Stimulated activated CD8-positive, alpha-beta memory T cell treated with anti-CD3 and anti-CD28 coated beads, Interleukin-7, amount 100 ng/mL, for 4 hours (primary cell): ENCODE results near the gene PBX1.

Source experiments
- DNase-seq, 2 donors: peaks; one replicate each; pipeline ENCODE4 v3.0.0-alpha.2; 2020; ENCODE audit warnings: low read depth in 2 of 2

Gene PBX1

DNA sequence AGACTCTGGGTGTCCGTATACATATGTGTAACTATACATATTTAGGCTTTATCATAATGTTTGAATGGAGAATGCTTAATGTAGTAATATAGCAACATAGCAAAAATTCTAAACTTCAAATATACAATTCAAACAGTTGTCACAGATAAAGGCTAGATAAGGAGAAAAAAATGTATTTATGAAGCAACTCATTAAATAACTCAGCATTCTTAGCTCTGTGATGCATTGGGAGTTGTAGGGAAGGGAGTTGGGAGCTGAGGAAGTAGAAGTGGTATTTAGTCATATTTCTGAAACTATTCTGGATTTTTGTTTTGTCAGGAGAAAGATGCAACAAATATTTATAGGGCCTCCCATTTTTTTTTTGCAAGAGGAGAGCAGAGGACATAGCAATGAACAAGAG lies 197.8 kb downstream of the PBX1 start:
- DNase-seq: no peak

DNA sequence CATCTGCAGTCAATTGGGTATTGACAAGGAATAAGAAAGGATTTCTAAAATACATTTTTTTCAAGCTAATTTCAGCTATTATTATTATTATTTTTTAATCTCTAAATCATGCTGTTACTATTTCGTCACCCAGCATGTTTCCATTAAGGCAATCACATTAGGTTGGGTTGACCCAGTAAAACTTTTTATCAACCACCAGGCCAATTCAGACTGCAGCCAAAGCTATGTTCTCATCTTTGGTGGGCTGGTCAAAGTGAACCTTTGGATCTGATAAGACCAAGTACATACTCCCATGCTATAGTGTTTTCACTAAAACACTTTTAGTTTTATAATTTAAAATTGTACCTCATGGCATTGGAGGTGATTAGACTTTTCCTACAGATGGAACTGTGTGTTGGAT lies 198.6 kb downstream of the PBX1 start:
- no peak for DNase-seq

DNA sequence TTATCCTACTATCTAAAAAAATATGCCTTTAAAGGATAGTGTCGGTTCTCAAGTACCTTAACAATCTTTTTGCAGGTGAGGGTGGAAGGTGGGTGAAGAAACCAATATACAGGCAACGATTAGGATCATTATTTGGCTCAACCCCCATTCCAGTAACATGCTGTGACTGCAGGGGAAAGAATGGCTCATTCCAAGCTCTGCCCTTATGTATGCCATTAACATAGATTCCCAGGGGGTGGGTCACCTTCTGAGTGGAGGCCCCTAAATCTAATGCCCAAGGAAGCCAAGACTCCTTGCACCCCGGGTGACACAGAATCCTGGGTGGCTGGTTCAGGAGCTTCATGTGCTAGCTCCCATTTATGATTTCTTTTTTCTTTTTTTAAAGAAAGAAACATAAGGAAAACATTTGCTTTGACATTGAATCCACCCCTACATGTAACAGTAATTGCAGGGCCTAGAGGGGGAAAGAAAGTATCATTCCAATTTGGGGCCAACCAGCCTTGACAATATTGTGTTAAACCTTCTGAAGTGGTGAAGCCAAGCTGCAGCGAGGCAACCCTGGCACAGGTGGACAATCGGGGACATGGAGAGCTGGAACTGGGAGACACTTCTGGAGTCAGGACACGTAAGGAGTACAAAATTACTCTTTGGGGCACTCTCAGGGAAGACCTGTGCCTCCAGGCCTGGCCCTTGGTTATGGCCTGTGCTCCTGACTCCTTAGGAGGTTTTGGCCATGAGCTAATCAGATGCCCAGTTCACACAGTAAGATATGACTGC lies 200.3 kb downstream of the PBX1 start:
- no peak for DNase-seq

DNA sequence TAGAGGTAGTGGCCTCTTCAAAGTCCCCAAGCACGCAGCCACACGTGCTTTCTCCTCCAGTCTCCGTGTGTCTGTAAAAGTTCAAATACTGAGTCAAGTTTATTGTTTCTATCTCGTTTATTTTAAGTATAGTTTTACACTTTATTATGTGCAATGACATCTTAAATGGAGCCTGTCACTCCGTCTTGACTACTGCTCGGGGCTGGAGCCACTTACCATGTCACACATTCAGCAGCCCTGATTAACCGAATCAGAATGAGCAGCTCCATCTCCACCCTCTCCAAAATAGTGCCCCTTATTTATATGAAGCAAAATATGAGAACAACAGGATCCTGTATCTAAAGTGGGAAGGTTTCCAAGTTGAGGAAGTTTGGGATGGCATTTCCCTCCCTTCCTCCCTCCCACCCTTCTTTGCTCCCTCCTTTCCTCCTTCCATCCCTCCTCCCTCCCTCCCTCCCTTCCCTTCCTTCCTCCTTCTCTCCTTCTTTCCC lies 201.0 kb downstream of the PBX1 start:
- DNase-seq: no peak

DNA sequence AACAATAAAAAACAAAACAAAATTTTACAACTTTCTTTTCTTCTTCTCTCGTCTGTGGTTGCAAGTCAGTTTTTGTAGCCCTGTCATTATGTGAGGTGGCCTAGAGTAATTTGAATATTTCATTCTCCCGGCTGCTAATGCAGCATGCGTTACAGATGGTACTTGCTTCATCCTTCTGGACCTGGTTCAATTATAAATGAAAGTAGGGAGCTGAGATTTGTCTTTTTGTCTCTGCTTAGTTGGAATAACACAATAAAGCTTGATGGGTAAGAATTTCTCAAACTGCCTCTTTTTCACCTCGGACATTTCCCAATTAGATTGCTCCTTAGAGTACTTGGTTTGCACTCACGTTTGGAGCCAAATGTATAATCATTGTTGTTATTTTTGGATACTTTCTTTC lies 201.6 kb downstream of the PBX1 start:
- DNase-seq: no peak

DNA sequence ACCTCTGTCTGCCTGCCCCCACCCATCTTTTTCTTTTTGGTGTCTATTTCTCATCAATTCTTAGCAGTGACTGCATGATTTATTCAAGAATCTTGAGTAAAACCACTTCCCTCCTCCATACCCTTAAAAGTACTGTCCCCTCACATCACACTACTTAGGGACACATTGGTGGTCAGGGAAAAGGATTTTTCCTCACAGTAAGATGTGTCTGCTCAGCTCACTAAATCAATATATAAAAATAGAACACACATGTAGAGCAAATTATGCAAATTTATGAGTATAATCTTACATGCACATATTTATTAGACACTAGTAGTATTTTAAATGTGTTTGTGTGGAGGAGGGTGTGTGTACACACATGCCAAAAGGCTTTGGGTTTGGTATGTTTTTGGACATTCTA lies 202.0 kb downstream of the PBX1 start:
- DNase-seq: no peak

DNA sequence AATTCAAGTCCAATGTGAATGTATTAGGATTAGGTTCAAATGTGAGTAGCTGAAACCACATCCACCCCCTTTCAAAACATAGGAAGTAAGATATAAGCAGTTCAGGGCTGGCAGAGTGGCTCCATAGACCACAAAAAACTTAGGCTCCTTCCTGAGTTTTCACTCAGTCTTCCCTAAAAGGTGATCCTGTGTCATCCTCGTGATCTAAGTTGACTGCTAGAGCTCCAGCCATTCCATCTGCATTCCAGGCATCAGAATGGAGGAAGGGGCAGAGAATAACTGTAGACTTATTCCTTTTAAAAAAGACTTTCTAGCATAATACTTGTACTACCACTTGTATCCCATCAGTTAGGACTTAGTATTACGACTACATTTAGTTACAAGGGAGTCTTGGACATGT lies 204.1 kb downstream of the PBX1 start:
- no peak for DNase-seq

DNA sequence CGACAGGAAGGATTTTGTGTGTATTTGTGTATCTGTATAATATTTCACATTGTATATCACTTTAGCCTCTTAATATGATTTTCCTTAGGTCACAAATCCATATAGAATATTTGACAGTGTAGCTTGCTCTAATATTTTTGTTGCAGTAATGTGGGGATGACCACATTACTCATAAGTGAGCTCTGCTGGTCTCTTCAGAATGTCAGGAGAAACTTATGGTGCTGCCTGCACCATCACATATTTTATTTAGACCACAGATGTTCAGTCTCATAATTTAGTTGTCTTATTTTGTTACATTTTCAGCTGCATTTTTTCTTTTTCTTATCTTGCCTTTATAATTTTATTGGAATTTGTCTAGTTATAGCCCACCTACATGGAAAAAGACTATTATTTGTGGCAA lies 205.3 kb downstream of the PBX1 start:
- DNase-seq: no peak

DNA sequence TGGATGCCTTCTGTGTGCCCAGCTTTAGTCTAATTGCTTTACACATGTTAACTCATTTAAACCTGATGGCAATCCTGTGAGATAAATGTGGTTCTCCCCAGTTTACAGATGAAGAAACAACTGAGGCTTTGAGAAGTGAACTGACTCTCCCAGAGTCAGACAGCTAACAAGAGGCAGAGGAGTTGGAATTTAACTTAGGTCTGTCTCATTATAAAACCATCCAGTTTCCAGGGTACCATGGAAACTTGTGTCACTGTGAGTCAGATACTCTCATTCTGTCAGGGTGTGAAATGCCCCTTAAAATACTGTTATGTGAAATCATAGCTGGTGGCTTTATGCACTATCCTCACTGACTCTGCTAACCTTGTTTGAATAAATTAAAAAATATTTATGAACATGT lies 206.6 kb downstream of the PBX1 start:
- DNase-seq: no peak

DNA sequence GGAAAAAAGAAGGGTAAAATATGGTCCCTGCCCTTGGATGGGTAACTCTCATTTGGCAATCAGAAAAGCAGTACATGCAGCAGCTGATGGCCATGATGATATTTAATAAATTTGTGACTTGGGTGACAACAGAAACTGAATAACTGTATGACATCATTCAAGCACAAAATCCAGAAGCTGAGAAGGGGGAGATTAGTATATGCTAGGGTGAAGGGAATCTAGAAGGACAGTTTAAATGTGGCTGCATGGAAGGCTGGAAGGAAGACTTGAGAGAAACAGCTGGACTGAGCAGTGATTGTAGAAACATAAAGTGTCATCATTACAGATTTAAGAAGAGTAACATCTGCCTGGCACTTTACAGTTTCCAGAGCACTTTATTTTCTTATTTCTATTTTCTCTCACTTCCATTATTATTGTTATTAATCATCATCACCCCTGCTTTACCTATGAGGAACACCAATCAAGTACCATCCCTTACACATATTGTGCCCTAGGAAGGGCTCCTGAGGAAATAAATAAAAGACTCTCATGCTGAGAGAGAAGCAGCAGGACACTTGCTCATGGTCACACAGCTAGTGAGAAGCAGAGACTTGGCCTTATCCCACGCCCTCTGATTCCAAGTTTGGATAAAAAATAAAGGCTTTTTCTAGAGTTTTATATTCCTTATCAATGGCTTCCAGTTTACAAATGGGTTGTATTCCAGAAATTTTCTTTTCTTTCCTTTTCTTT lies 207.2 kb downstream of the PBX1 start:
- DNase-seq: no peak

DNA sequence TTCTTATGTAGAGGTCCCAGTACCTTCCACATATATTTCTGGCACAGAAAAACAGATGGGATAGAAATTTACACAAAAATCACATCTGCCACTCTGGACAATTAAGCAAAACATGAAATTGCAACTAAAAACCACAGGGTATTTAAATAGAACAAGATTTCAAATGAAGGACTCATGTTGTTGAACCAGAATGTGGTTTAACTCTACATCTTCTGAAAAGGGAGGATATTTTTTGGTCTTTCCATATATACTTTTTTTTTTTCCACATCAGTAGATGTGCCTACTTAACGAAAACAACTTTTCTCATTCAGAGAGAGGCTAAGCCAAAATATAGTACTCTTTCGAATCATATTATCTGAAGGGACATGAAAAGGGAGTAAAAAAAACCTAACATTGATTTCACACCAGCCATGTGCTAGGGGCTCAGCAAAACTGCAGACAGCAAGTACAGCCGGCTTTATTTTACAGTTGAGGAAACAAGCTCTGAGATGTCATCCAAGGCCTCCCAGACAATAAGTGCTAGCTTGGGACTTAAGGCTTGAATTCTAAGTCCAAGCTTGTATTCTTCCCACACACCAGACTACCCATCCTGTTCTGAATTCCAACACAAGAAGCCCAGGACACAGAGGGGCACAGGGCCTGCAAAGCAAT lies 208.9 kb downstream of the PBX1 start:
- DNase-seq: no peak

DNA sequence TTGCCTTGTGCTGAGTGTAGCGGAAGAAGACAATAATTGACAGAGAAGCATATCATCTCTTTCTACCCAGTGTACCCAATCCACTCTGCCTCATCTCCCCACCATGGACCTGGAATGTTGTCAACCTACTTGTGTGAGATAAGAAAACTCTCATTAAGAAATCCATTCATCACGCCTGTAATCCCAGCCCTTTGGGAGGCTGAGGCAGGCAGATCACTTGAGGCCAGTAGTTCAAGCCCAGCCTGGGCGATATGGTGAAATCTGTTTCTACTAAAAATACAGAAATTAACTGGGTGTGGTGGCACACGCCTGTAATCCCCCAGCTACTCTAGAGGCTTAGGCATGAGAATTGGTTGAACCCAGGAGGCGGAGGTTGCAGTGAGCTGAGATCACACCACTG lies 209.6 kb downstream of the PBX1 start:
- DNase-seq: no peak

DNA sequence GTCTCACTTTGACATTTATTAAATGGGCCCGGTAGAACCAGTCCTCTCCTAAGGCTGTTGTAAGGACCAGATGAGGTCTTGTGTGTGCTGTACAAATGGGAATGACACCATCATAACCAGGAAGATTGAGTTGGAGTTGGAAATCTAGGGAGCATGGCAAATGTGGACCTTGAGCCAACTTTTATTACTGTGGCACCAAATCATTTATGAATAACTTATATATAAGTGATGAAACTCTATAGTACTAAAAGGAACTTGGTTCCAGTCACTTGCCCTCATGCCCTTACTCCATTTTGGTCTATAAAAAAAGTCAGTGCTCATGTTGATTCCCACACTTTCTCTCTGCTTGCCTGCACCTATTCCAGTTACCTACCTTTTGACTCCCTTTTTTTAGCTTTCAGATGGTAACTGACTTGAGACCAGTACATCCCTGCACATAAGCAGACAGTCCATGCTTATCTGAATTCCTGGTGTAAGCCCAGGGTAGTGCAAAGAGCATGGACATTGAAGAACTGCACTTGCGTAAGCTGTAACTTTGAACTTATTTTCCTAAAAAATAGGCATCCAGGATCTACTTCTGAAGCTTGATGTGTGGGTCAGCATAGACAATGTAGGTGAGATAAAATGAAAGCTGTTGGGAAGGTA lies 210.6 kb downstream of the PBX1 start:
- DNase-seq: no peak

DNA sequence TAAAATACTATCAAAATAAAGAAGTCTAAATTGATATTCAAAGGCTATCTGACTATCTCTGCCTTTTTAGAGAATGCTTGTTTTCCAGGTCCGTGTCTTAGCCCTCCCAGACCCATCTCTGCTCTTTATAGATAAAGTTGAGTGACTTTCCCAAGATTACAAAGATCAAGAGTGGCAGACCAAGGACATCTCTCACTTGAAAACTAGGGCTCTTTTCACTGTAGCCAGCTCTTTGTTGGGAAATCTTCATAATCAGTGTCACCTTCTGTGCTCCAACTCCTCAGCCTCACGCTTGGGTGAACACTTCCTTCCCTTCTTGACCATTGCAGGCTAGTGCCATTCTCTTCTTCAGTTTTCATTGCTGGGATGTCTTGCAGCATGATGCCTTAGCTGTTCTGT lies 211.1 kb downstream of the PBX1 start:
- no peak for DNase-seq

DNA sequence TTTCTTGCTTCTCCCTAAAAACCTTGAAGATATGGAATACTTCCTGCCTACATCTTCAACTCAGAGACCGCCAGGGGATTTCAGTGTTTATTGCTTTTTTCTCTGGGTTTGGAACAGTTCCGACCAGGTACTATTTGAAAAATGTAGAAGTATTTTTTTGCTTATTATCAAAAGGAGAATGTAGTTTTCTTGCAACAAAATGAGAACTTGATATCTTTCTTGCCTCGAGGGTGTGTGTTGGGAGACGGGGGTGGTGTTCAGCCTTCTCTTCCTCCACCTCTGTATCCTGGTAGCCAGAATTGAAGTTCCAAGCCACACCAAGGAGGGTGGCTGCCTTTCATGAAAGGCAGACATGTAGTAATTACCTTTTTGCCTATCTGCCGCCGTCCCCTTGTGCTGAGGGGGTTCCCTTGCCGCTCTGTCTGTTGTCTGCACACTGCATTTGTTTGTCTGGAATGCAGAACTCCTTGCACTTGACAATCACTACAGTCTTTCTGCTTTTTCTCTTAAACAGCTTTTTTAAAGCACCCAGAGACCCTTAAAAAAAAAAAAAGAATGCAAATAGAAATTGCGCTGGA lies 212.1 kb downstream of the PBX1 start:
- no peak for DNase-seq

DNA sequence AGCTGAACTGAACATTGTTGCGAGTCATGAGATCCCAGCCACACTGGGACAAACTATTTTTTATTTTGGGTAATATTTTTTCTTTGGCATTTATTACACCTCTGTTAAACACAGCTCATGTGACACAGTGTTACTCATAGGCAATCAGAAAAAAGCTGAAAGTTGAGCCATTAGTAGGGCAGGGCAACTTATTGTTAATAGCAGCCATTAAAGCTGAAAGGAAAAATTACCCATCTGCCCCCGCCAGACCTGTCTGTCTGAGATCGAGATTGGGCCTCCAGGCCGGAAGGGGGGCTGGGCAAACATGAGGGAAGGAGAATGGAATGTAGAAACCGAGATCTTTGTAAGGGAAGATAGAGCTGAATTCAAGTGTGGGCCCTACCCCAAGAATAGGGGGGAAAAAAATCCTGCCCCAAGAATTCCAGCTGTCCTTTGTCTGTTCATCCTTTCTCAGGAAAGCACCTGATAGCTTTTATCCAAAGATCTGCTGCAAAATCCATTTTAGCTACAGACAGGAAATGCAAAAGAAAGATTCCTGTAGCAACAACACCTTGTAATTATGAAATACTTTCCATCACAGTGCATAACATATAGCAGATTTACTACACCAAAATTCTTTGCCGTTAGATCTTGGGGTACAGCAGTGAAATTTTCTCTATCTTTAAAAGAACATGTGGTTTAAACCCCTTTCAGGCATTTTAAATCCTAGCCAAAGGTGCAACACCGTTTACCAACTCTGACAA lies 212.8 kb downstream of the PBX1 start:
- DNase-seq: no peak

DNA sequence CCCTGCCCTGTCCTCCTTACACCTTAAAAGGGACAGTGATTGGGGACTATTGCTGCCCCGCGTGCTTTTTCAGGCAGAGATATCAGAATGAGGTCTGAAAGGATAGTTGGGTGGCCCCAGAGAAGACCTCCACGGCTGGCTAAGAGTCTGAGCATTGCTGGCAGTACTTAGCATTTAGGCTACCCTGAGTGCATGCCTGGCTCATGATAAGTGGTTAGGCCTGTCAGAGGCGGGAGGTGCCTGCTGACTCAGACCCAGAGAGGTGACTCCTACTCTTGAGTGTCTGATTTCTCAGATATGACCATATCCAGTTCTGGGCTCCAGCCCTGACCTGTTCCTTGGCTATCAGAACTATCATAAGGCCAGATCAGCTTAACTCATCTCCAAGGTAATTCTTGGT lies 213.7 kb downstream of the PBX1 start:
- no peak for DNase-seq

DNA sequence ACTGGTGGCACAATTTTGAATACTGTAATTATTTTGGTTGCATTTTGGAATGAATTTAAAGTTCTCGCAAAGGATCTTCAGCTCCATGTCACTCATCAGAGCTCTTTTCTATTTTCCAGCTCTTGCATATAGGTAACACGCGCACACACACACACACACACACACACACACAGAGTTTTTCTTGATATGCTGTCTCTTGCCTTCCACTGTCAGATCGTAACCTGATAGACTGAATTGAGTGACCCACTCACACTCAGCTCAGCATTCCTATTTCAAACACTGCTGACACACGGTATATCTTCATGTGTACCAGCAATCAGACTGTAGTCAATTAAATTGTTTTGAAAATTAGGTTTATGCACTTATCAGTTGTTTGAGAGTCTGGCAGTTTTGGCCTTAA lies 214.1 kb downstream of the PBX1 start:
- DNase-seq: no peak

DNA sequence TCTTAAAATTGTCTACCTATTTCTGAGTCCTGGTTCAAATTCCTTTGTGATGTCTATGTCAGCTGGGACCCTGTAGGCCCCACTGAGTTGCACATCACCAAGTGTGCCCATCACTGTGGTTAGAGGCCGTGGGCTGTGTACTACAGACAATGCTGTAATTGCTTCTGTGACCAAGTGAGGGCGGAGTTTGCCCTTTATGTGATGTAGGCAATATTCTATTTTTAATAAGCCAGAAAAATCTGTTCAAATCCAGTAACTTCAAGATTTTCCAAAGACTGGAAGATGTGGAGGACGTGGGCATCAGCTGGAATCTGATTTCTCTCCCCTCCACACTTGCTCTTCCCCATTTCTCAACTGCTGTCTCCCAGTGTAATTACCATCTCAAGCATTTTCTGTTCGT lies 215.4 kb downstream of the PBX1 start:
- DNase-seq: no peak

DNA sequence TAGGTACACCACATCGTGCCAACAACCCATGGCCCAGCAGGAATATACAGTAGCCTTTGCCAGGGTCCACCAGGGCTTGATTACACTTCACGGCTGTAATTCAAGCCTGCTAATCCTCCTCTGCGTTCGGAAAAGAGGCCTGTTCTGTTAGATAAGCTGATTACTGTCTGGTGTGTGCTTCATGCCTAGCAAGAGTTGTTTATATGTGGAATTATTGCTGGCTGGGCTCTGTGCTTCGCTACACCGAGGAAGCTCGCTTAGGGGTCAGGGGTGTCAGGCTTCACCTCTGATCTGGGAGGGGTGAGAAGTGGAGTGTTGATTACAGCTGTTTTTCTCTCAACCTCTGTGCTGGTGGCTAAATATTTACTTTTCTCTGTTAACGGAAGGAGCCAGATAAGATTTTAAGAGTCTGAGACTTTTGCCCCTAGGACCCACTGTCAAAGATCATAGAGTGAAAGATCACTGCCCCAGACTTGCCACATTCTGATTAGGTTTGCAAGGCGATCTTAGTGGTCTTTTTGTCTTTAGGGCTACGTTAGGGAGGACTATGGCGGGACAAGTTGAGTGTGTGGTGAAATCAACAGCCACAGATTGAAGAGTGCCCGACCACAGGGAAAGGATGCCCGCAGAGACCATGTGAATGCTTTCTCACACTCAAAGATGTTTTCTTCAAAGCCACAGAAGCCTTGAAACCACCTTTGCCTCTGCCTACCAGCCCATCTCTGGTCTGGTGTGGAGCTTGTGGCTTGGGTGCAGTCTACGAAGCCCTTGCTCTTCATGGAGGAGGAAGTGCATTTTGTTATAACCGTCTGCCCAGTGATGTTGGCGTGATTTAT lies 216.1 kb downstream of the PBX1 start:
- peak in 1 of 2 donors; percentile 2 for DNase-seq
